ENCODE measurements around the gene MOK.
"Not testable (repeated sequence)": the region's sequence is repeated elsewhere in the genome, so short reads cannot be mapped to it uniquely, and the experiment has no call there.

MOK gene

DNA sequence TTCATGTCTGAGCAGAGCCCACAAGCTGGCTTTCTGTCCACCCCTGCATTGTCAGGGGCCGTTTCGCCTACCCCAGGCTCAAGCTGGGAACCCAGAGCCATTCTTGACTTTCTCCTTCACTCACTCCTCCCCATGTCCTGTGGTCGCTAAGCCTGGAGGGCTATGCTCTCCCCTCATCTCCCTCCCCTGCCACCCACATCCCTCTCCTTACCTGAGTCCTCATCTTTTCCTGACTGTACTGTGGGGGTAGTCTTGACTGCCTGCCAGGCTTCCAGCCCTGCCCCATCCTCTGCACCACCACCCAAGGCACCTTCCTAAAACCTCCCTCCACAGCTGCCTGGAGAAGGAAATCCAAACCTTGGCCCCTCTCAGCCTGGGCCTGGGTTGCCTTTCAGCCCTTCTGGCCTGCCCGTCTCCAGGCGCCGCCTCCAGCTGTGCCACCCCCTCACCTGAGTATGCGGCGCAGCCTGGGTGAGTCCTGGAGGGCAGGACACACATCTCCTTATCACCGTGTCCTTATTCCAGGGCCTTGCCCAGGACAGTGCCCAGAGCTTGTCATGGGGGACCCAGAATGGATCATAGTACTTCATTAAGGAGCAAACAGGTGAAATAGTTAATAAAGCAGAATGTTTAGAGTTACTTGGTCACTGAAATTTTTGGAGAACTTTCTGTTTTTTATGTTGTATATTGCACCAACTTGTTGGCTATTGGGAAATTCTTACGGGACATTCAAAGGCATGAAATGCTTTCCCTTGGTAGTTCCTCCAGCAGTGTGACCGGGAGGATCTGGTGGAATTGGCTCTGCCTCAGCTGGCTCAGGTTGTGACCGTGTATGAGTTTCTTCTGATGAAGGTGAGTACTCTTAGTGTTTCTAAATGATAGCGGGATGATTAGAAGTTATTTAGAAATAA lies 29.1 kb upstream of the MOK start:
- TF ChIP-seq, protein P1, sequence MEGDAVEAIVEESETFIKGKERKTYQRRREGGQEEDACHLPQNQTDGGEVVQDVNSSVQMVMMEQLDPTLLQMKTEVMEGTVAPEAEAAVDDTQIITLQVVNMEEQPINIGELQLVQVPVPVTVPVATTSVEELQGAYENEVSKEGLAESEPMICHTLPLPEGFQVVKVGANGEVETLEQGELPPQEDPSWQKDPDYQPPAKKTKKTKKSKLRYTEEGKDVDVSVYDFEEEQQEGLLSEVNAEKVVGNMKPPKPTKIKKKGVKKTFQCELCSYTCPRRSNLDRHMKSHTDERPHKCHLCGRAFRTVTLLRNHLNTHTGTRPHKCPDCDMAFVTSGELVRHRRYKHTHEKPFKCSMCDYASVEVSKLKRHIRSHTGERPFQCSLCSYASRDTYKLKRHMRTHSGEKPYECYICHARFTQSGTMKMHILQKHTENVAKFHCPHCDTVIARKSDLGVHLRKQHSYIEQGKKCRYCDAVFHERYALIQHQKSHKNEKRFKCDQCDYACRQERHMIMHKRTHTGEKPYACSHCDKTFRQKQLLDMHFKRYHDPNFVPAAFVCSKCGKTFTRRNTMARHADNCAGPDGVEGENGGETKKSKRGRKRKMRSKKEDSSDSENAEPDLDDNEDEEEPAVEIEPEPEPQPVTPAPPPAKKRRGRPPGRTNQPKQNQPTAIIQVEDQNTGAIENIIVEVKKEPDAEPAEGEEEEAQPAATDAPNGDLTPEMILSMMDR (conservative IDR thresholded peaks at IDR 0.05; ENCODE audit: low read depth, low read length) = no peak
- DNase-seq (ENCODE audit: low read depth) = no peak
- no peak overlapping the region for H3K4me3 ChIP-seq (ENCODE audit: low read length)

DNA sequence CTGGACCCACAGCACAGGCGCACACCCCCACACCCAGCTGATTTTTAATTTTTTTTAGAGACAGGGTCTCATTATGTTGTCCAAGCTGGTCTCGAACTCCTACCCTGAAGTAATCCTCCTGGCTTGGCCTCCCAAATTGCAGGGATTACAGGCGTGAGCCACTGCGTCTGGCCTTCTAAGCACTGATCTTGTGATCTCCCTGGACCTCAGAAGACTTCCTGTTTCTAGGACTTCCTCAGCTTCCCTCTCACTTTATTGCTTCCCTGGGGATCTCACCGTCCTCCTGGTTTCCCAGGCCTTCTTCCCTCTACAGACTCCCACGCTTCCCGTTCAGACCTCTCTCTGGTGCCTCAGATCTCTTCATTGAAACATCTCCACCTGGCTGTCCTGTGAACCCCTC lies 28.4 kb upstream of the MOK start:
- no peak for DNase-seq (ENCODE audit: low read depth)
- TF ChIP-seq, protein P1 (conservative IDR thresholded peaks at IDR 0.05; ENCODE audit: low read depth, low read length) = no peak
- H3K4me3 ChIP-seq (ENCODE audit: low read length) = no peak overlapping the region

DNA sequence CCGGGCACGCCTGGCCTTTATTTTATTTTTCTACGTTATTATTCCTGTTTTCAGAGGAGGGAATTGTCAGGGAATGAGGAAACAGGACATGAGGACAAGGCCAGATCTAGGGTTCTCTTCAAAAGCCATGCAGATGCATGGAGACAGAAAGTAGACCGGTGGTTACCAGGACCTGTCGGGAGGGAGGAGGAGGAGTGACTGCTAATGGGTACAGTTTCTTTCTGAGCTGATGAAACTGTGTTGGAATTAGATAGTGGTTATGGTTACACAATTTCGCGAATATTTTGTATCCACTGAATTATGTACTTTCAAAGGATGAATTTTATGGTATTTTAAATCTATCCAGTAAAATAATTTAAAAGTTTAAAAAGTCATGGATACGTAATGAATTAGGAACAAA lies 25.8 kb upstream of the MOK start:
- DNase-seq (ENCODE audit: low read depth) = no peak
- TF ChIP-seq, protein P1 (conservative IDR thresholded peaks at IDR 0.05; ENCODE audit: low read depth, low read length) = no peak
- no peak overlapping the region for H3K4me3 ChIP-seq (ENCODE audit: low read length)

DNA sequence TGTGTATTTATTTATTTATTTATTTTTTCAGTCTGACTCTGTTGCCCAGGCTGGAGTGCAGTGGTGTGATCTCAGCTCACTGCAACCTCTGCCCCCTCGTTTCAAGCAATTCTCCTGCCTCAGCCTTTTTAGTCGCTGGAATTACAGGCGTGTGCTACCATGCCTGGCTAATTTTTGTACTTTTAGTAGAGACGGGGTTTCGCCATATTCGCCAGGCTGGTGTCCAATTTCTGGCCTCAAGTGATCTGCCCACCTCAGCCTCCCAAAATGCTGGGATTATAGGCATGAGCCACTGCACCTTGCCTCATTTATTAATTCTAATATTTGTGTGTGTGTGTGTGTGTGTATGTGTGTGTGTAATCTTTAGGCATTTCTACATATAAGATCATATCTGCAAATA lies 24.4 kb upstream of the MOK start:
- not testable (repeated sequence) for DNase-seq (ENCODE audit: low read depth); H3K4me3 ChIP-seq (ENCODE audit: low read length)

DNA sequence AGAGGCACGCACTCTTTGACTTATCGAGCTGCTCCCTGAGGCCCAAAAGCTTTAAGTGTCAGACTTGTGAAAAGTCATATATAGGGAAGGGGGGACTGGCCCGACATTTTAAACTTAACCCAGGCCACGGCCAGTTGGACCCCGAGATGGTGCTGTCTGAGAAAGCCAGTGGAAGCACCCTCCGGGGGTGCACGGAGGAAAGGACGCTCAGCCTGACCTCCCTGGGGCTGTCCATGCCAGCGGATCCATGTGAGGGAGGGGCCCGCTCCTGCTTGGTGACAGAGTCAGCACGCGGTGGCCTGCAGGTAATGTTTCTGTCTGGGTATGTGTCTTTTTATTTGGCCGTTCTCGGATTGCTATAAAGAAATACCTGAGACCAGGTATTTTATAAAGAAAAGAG lies 21.6 kb upstream of the MOK start:
- TF ChIP-seq, protein P1 (conservative IDR thresholded peaks at IDR 0.05; ENCODE audit: low read depth, low read length) = no peak
- H3K4me3 ChIP-seq (ENCODE audit: low read length) = no peak overlapping the region
- no peak for DNase-seq (ENCODE audit: low read depth)

DNA sequence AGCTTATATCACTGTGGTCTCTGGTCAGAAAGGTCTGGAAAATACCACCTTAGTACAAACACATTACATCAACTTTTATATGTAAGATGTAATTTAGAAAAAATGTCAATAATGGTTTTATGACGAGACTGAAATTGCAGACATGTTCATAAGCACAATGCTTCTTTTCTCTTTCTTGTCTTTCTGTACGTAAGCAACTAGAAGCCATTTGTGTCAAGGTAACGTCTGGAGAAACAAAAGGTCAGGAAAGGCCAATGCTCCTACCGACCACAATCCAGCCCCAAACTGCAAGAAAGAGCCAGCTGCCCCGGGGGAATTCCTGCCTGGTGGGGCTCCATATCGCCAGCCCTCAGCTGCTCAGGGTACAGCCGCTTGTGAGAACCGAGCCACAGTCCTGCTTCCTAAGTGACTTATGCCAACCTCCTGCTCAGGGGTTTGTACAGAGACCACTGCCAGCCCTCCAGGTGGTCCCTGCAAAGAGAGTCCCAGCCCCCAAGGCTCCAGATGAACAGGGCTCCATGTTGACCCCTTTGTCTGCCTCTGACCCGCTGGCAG lies 20.9 kb upstream of the MOK start:
- TF ChIP-seq, protein P1 (conservative IDR thresholded peaks at IDR 0.05; ENCODE audit: low read depth, low read length) = no peak
- no peak overlapping the region for H3K4me3 ChIP-seq (ENCODE audit: low read length)
- DNase-seq (ENCODE audit: low read depth) = no peak

DNA sequence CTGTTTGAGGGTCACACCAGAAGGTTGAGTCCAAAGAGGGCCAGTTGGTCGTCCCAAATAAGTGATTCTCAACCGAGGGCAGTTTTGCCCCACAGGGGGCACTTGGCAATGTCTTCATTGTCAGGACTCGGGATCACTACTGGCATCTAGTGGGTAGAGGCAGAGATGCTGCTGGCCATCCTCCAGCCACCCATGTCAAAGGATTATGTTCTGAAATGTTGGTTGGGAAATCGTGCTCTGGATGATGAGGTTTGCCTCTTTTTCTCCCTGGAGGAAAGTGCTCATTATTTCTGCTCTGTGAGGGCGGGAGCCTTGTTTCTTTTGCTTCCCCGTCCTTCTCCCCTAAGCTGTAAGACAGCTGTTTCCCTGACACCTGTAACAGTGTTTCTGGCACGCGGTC lies 18.1 kb upstream of the MOK start:
- TF ChIP-seq, protein P1 (conservative IDR thresholded peaks at IDR 0.05; ENCODE audit: low read depth, low read length) = peak; percentile 86
- DNase-seq (ENCODE audit: low read depth) = no peak
- no peak overlapping the region for H3K4me3 ChIP-seq (ENCODE audit: low read length)

Measured in retinal pigment epithelial cell (primary cell).